ENCODE results near the gene MRPL28.
"Not testable (repeated sequence)": the region's sequence is repeated elsewhere in the genome, so short reads cannot be mapped to it uniquely, and the experiment has no call there.

The MRPL28 gene

DNA sequence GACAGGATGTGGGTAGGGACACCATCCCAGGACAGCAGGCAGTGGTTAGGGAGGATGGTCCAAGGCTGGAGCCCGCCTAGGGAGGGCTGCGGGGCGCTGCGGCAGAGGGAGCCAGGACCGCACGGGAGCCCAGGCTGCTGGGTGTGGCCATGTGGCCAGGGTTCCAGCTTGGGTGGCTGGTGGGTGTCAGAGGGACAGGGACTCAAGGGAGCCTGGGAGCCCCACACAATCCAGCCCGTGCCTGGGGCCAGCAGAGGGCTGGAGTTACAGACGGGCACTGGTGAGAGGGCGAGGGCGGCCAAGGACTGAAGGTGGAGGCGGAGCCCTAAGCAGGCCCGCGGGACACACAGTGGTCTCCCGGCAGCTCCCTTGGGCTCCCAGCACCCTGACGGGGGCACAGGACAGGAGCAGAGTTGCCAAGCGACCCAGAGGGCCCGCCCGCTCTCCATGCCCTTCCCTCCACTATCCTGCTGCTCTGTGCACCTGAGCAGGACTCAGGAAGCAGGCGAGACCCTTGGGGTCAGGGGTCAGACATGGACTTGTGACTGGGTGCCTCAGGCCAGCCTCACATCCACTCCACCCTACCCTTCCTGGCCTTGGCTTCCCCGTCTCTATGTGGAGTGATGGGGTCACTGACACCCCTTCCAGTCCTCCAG, 7.1 kb downstream of the MRPL28 start:
- in situ Hi-C loops (cut with MboI; ENCODE audit: low pct_unique_long_range_greater_than_20kb, low sequenced_read_pairs), result no loop called here
- no peak for DNase-seq

DNA sequence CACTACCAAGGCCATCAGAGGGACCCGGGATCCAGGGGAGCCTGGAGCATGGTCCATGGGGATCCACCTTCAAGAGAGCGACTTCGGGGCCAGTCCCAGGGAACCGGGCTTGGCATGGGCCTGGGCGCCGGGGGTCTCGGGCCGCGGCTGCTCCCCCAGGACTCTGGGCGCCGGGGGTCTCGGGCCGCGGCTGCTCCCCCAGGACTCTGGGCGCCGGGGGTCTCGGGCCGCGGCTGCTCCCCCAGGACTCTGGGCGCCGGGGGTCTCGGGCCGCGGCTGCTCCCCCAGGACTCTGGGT, 7.7 kb downstream of the MRPL28 start:
- DNase-seq; in situ Hi-C loops (cut with MboI; ENCODE audit: low pct_unique_long_range_greater_than_20kb, low sequenced_read_pairs): not testable (repeated sequence)

DNA sequence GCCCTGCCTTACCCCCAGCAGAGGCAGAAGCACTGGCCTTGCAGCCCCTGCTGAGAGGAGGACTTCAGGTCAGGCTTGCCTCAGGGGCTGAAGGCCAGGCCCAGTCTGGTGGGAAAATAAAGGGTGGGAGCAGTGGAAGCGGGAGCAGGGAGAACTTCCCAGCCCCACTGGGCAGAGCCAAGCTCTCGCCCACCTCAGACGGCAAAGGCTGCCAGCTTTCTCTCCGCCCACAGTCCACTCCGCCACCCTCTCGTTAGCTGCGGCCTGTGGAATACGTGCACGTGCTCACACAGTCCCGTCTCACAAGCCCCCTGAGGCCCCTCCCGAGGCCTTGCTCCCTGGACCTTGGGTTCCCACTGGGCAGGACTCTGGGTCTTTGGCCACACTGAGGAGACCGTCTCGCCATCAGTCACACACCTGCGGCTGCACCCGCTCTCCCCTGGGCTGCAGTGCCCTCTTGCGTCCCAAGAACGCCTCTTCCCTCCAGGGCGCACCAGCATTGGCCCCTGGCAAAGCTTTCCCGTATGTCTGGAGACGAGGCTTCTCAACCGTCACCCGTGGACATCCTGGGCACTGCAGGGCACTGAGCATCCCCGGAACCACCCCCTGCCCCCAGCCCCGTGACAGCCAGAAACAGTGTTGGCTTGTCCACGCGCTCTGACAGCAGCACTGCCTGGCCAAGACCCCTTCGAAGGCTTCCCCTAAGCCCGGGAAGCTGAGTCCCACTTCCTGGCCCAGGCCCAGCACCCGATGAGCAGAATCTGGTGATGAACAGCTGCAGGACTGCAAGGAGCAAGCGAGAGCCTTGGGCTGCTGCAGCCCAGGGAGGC, 8.3 kb downstream of the MRPL28 start:
- in situ Hi-C loops (cut with MboI; ENCODE audit: low pct_unique_long_range_greater_than_20kb, low sequenced_read_pairs), result no loop called here
- DNase-seq, result peak; percentile 75

DNA sequence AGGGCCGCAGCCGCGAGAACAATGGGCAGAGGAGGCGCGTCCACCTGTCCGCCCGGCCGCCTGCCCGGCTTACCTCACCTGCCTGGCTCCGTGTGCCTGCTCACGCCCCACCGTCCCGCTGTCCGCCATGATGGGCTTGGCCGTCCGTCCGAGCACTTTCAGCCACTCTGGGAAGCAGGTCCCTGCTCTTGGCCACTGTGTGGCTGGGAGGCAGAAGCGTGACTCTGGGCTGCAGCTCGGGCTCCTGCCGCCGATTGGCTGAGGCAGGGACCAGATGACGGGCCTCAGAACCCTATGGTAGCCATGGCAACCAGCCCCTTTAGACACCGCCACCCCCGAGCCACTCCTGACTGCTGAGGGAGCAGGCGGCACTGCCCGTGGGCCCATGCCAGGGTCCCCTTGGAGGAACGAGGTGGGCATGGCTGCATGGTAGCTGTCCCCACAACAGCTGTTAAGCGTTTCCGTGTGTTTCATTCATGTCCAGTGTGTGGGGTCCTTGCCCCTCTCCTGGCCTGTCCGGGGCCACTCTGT, 8.9 kb downstream of the MRPL28 start:
- in situ Hi-C loops (cut with MboI; ENCODE audit: low pct_unique_long_range_greater_than_20kb, low sequenced_read_pairs), result no loop called here
- no peak for DNase-seq

DNA sequence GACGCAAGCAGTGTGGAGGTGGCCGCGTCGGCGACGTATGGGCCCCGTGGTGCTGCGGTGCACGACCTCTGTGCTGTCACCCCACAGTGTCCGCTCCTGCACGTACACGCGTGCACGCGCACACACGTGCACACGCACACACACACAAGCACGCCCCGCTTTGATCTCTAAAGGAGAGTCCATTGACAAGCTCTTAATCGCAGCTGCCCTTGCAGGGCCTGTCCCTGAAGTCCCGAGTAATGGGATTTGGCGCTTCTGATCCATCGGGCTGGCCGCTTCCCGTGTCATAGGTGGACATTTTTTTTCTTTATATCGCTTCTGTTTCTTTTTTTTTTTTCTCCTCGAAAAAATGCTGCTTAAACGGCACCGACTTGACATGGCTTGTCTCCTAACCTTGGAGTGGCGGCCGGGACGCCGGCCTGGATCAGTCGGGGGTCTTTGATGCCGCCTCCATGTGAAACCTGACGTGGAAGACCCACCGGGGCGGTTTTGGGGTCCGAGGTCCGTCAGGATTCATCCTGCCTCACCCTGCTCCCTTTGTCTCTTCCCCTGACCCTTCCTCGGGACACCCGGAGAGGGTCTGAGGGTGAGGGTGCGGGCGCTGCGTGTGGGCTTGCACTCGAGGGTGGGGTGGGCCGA, 9.5 kb downstream of the MRPL28 start:
- DNase-seq, result no peak
- in situ Hi-C loops (cut with MboI; ENCODE audit: low pct_unique_long_range_greater_than_20kb, low sequenced_read_pairs), result no loop called here

DNA sequence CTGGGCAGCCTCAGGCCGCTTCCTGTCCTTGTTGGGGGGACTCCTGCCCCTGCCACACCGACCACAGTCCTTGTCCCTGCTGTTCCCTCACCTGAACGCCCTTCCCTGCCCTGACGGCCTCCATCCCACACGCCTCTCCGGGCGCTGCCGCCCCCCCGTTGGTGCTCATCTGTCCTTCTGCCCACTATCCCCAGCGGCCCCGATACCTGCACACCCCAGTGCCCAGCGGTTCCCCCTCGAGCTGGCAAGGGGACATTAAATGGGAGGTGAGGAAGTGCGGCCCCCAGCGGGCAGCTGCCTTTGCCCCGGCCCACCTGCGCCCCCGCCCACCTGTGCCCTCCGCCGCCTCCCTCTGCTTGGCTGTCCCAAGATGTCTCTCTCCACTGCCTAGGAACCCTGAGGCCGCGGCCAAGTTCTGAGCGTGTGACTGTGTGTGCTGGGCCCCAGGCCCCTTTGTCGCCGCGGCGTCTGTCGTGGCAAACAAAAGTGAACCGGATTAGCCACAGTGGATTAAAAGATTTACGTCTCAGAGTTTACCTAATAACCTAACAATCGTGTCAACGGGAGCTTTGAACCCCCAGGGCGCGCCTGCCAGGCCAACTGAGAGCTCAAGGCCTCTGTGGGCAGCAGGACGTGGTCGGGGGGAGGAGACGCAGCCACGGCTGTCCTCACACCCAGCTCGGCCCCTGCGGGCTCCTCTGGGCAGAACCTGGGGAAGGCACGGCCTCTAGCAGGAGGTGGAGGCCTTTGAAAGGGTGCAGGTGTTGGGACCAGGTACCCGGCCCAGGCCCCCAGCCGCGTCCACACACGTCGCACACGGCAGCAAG, 10.3 kb downstream of the MRPL28 start:
- in situ Hi-C loops (cut with MboI; ENCODE audit: low pct_unique_long_range_greater_than_20kb, low sequenced_read_pairs), result no loop called here
- no peak for DNase-seq

DNA sequence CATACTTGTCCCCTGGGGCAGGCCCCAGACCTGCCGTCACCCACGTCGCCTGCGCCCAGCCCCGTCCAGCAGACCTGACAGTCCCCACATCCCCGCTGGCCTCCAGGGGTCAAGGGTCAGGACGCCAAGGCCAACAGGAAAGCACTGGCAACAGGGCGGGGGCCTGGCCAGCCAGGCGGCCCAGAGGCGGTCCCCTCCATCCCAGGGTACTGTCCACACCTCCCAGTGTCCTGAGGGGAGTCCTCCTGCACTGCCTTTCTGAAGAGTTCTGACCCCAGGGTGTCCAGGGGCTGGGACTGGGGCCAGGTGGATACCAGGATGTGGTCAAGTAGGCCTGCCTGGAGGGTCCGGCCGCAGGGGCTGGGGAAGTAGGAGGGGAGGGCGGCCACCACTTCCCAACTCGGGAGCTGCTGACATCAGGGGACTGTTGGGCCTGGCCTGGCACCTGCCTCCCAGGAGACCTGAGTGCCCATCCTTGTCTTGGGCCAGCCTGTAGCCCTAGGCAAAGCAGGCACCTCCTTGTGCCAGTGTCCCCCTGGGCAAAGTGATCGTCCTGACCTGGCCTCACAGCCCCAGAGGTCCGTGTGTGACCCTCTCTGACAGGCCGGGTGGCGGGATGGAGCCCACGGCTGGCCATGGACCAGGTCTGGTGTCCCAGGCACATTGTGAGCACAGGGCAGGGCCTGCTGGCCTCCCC, 11.1 kb downstream of the MRPL28 start:
- DNase-seq, result no peak
- in situ Hi-C loops (cut with MboI; ENCODE audit: low pct_unique_long_range_greater_than_20kb, low sequenced_read_pairs), result no loop called here

DNA sequence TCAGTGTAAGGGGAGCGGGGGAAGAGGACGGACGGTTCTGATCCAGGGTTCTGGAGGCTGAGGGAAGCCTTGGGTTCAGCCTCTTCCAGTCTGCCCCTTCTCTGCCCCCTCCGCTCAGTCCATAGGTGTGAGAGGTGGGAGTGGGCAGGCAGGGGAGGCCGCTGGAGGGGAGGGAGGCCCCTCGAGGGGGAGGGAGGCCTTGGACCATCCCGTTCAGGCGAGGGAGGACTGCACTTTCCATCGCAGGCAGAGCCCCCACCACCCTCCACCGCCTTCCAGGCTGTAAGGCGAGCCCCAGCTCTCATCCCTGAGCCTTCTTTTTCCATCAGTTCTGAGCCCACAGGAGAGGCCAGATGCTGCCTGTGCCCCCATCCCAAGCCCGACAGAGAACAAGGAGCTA, 13.6 kb downstream of the MRPL28 start:
- in situ Hi-C loops (cut with MboI; ENCODE audit: low pct_unique_long_range_greater_than_20kb, low sequenced_read_pairs), result no loop called here
- no peak for DNase-seq

DNA sequence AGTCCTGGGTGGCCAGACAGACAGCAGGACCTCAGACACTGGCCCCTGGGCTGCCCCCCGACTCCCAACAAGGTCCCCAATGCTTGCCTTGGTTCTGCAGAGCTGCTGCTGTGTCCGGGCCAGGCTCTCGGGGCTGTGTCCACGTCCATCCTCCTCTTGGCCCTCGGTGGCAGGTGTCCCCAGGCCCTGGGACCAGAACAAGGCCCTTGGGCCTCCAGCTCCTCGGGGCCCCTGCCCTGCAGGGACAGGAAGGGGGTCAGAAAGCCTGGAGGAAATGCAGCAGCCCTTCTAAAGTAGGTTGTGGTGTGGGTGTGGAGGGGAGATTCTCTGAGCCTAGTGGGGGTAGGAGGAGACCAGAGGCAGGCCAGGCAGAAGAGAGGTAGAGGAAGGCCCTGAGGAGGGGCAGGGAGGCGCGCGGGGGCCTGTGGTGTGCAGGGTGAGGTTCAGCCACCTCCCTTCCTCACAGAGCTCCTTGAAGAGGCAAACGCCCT, 15.3 kb downstream of the MRPL28 start:
- DNase-seq, result no peak
- in situ Hi-C loops (cut with MboI; ENCODE audit: low pct_unique_long_range_greater_than_20kb, low sequenced_read_pairs), result no loop called here

DNA sequence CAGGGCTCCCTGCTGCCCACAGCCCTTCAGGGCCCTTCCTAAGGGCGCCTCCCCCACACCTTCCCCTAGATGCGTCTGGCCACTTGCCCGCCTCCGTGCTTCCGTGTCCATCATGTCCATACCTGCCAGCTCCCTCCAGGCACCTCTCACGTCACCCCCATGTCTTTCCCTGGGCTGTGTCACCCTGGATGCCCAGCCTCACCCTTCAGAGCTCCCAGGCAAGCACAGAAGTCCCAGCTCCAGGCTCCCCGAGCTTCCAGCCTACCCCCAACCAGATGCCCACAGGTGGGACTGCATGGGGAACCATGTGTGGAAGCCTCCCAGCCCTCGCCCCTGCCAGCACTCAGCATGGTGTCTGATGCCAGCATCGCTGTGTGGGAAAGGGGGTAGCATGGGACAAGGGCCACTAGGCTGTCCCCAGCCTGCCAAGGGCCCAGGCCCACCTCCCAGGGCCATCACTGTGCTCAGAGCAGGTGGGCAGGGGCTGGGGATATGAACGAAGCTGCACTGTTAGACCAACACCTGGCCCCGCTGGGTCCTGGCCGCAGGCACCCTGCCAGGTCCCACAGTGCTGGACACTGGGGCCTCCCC, 16.0 kb downstream of the MRPL28 start:
- in situ Hi-C loops (cut with MboI; ENCODE audit: low pct_unique_long_range_greater_than_20kb, low sequenced_read_pairs), result no loop called here
- DNase-seq, result no peak

DNA sequence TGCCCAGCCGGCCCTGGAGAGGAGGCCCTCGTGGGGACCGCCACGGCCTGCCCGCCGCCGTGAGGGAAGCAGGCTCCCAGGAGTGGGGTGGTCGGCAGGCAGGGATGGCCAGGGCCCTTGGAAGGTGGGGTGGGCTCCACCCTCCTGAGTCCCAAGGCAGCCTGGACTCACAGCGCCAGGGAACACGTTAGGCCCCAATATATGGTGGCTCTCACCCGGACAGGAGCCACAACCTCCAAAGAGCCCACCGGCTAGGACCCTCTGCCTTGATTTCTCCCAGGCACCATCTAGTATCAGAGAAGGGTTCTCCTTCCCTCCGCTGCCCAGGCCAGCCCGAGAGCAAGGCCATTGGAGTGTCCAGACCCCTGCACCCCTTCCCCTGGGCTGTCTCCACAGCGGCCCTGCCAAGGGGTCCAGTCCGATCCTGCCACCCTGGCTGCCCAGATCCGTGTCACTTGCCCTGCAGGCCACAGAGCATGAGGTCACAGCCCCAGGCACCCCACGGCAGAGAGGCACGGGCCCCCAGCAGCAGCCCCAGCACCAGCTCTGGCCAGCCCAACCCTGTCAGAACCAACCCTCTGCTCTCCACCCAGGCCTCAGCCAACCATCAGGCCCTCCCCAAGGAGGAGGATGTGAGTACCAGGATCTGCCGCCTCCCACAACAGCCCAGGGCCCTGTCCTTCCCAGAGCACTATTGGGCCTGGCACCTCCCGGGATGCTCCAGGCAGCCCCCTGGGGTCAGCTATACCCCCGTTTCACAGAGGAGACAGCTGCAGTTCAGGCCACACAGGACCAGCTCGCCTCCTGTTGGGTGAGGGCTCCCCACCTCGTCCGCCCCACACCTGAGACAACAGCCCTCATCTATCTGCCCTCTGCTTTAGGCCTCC, 16.7 kb downstream of the MRPL28 start:
- in situ Hi-C loops (cut with MboI; ENCODE audit: low pct_unique_long_range_greater_than_20kb, low sequenced_read_pairs), result no loop called here
- no peak for DNase-seq

DNA sequence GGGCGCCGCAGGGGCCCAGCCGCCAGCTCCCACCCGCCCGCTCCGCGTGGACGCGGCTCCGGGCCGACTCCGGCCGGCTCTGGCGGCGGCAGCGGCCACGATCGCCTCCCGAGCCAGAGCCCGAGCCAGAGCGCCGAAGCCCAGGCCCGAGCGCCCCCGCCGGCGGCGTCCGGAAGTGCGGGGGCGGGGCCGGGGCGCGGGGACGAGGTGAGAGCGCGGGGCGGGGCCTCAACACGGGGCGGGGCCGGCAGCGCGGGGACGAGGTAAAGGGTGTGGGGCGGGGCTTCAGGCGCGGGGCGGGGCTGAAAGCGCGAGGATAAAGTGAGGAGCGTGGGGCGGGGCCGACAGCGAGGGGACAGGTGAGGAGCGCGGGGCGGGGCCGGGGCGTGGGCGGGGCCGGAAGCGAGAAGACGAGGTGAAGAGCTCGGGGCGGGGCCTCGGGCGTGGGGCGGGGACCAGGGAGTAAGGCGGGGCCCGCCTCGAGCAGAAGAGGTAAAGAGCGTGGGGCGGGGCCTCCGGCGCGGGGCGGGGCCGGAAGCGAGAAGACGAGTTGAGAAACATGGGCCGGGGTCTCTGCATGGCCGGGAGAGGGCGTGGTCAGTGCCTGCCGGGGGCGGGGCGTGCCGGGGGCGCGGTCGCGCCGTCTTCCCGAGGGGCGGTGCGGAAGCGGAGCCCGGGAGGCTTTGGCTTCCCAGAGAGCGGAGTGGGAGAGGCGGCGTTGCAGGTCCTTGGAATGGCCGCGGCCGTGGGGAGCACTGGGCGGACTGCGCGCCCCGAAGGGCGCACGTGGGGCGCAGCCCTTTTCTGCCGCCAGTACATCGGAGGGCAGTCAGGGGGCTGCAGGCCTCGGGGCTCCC, 17.6 kb downstream of the MRPL28 start, which contains the start of gene AXIN1:
Gene AXIN1 (minus strand): TSS at position 177 of the 857 bp plus-strand sequence. CDS start 5,698 bp downstream, outside the sequence.
- in situ Hi-C loops (cut with MboI; ENCODE audit: low pct_unique_long_range_greater_than_20kb, low sequenced_read_pairs), result no loop called here
- DNase-seq, result peak; percentile 73

DNA sequence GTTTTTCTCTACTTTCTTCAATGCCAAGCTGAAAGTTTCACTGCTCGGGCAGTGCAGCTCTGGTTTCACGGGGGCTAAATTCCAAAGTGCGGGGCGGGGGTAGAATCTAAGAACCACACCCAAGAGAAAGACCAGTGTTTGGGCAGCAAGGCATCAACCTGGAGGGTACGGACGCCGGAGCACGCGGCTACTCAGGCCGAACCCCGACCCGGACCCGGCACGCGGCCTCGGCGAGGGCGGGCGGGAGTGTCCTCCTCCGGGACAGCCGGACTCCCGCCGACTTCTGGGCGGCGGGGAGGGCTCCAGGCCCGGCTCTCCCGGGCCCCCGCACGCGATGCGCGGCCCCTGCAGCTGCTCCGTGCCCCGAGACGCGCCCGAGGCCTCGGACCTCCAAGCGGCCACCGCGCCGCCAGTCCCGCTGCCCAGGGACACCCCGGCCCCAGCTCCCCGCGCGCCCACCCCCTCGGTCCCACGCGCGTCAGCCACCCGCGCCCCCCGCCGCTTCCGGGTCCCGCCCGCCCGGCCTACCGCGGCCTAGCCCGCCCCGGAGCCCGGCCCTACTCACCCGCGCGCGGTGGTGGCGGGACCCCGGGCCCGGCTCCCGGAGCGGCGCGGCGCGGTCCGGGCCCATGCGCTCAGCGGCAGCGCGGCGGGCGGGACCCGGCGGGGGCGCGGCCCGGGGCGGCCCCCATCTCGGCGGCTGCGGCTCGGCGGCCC, 18.4 kb downstream of the MRPL28 start:
- no peak for DNase-seq
- in situ Hi-C loops (cut with MboI; ENCODE audit: low pct_unique_long_range_greater_than_20kb, low sequenced_read_pairs), result no loop called here

DNA sequence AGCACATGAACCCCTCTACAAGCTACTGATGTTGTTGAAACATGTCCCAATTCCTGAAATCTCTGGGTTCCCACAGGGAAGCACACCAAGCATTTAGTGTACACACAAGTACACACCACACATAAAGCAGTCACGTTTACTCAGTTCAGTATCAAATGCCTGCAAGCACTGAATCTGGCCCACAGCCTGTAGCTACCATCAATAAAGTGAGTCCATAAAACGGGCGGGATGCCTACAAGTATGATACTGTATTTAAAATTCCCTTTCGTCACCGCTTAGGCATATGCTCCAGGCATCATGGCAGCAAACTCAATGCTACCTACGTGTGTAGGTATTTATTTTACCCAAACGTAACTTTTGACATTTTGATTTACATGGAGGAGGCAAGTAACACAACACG, 20.1 kb downstream of the MRPL28 start:
- in situ Hi-C loops (cut with MboI; ENCODE audit: low pct_unique_long_range_greater_than_20kb, low sequenced_read_pairs), result no loop called here
- DNase-seq, result no peak

DNA sequence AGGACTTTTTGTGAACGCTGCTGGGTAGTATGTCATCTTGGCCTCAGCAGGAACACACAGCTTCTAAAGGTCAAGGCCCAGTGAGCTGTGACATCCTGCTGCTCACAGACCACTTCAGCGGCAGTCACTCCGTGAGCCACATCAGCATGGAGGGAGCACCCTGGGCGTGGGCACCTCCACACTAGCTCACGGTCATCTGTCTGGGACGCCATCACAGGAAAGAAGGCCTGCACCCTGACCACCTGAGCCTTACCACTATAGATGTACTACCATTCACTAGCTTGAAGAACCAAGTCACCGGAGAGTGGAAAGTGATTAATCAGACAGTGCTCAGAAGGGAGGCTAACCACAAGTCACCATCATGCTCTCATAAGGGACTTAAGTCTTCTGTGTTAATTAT, 21.1 kb downstream of the MRPL28 start:
- DNase-seq, result no peak
- in situ Hi-C loops (cut with MboI; ENCODE audit: low pct_unique_long_range_greater_than_20kb, low sequenced_read_pairs), result no loop called here

DNA sequence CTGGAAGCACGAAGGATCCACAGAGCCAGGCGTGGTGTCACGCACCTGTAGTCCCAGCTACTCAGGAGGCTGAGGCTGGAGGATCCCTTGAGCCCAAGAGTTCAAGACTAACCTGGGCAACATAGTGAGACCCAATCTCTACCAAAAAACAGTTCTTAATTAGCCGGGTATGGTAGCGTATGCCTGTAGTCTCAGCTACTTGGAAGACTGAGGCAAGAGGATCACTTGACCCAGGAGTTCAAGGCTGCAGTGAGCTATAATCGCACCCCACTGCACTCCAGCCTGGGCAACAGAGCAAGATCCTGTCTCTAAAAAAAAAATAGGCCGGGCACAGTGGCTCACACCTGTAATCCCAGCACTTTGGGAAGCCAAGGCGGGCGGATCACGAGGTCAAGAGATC, 21.8 kb downstream of the MRPL28 start:
- DNase-seq; in situ Hi-C loops (cut with MboI; ENCODE audit: low pct_unique_long_range_greater_than_20kb, low sequenced_read_pairs): not testable (repeated sequence)
